Measurements from ENCODE around the gene KRTAP2-3.
"Not testable (repeated sequence)": the region's sequence is repeated elsewhere in the genome, so short reads cannot be mapped to it uniquely, and the experiment has no call there.

The KRTAP2-3 gene

GRCh38 chr17:41060052-41060604 lies at the start of gene KRTAP2-3:
Gene KRTAP2-3, minus strand, starts transcription at chr17:41060114. Its CDS starts 64 bp downstream, at chr17:41060050.
- DNase-seq: no peak

DNA sequence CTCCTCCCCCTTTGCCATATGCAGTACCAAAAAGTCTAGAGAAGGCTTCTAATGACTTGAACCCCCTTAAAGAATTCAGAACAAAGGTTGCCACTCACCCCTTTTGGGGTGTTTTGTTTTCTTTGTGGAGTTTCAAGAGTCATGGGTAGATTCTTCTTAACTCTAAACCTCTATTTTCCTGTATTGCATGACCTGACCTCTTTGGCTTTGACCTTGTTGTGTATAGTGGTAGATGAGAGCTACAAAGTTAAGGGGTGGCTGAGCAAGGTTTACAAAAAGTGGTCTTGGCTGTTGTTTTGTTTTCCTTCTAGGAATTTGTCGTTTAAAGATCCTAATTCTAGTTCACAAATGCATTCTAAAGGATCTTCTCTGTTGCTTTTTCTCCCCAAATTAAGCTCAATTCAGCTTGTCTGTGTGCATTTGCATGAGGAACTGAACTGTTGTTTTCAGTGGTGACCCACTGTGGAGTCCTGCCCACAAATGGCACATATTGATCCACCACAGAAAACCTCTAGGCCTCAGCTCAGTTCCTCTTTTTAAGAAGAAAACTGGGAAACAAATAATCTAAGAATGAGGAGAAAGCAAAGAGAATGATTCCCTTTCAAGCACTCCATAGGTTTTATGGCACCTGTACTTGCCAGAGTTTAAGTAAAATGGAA lies 48.9 kb upstream of the KRTAP2-3 start:
- not testable (repeated sequence) for DNase-seq

DNA sequence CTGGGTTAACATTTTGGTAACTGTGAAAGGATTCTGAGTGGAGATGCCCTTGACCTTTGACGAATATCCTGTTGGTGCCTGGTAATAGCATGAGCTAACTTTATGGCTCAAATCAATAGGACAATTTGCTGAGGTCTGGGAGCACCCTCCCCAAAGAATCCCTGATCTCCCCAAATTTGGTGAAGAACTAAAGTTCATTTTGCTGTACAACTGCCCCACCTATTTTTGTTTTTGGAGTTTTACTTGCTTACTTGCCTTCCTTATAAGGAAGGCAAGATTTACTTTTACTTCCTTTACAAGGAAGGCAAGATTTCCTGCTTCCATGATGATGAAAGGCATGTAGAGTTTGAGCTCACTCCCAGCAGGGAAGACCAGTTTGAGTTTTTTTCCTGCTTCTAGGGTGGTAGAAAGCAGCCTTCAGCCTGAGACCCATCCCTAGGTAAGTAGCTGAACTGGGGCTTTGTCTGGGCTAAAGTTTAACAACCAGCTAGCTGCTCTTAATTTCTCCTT lies 48.1 kb upstream of the KRTAP2-3 start:
- DNase-seq: no peak

DNA sequence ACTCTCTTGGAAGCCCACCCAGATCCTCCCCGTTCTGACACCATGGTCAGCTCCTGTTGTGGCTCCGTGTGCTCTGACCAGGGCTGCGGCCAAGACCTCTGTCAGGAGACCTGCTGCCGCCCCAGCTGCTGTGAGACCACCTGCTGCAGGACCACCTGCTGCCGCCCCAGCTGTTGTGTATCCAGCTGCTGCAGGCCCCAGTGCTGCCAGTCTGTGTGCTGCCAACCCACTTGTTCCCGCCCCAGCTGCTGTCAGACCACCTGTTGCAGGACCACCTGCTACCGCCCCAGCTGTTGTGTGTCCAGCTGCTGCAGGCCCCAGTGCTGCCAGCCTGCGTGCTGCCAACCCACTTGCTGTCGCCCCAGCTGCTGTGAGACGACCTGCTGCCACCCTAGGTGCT lies 45.4 kb upstream of the KRTAP2-3 start, which contains the start of gene KRTAP4-9:
Gene KRTAP4-9, plus strand, starts transcription at position 43 of the 400 bp plus-strand sequence. Its CDS starts 0 bp downstream, at position 43.
- DNase-seq: not testable (repeated sequence)

DNA sequence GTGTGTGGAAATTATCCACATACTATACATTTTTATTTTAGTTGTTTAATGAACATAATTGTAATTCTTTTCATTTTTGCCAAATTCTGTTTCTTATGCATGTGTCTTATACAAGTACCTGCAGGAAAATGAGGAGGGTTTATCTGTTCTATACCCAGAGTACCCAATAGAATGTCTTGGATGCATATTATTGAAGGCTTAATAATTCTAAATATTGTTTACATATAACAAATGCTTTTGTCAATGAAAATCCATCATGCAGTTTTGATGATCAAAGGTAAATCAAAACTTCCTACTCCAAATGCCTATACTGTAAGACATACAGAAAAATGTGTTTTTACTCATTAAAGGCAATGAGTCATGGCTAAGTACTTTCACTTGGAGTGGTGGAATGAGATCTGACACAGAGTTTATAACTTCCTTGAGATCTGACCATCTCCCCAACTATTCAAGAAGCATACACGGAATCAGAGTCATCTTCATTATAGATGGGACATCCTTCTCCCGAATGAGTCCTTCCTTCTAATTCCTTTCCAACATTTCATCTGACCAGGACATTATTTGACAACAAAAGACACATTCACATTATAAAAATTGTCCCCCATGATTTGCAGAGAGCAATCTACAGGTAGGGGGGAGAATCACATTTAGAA lies 44.6 kb upstream of the KRTAP2-3 start:
- DNase-seq: not testable (repeated sequence)

- DNase-seq: no peak
These were observed 44.0 kb upstream of the KRTAP2-3 start for GRCh38 chr17:41103896-41104295.

DNA sequence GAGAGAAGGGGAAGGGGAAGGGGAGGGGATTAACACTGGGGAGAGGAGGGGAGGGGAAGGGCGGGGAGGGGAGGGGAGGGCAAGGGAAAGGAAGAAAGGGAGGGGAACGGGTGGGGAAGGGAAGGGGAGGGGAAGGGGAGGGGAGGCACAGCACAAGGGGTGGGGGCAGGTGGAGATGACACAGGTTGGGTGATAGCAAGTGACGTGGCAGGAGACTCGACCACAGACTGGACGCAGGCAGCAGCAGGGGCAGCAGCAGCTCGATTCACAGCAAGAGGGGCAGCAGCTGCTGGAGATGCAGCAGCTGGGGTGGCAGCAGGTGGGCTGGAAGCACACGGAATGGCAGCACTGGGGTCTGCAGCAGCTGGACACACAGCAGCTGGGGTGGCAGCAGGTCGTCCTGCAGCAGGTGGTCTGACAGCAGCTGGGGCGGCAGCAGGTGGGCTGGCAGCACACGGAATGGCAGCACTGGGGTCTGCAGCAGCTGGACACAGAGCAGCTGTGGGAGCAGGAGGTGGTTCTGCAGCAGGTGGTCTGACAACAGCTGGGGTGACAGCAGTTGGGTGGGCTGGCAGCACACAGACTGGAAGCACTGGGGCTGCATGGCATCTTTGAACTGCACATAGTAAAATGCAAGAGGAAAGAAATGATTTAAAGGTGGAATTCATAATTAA lies 41.8 kb upstream of the KRTAP2-3 start, which contains the start of gene KRTAP4-16:
Gene KRTAP4-16, minus strand, starts transcription at position 624 of the 674 bp plus-strand sequence. Its CDS starts 0 bp downstream, at position 624.
- no peak for DNase-seq

- DNase-seq: not testable (repeated sequence)
These were observed 40.0 kb upstream of the KRTAP2-3 start for GRCh38 chr17:41099682-41100480.

DNA sequence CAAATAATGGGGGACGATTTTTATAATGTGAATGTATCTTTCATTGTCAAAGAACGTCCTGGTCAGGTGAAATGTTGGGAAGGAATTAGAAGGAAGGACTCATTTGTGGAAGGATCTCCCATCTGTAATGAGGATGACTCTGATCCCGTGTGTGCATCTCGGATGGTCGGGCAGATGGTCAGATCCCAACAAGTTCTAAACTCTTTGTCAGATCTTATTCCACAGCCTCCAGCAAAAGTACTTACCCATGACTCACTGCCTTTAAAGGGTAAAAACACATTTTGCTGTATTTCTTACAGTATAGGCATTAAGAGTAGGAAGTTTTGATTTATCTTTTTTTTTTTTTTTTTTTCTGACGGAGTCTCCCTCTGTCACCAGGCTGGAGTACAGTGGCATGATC lies 38.6 kb upstream of the KRTAP2-3 start:
- DNase-seq: no peak

DNA sequence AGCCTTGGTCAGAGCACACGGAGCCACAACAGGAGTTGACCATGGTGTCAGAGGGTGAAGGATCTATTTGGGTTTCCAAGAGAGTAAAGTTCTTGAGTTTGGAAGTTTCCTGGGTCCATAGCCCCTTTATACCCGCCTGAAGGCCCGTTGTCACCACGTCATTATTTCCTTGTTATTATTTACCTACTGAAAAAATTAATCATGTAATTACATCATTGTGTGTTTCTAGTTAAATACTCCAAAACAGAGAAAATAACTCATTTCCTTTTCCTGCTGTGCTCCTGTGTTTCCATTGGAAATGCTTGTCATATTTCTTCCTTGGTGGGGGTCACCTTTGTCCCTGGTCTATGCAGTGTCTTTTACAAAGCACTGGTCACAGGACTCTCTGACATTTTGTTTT lies 38.1 kb upstream of the KRTAP2-3 start, which contains the start of gene KRTAP4-8:
Gene KRTAP4-8, minus strand, starts transcription at position 101 of the 400 bp plus-strand sequence. Its CDS starts 58 bp downstream, at position 43.
- no peak for DNase-seq

GRCh38 chr17:41096055-41096454 lies 36.1 kb upstream of the KRTAP2-3 start:
- no peak for DNase-seq

GRCh38 chr17:41088760-41089352 lies 28.9 kb upstream of the KRTAP2-3 start:
- not testable (repeated sequence) for DNase-seq

DNA sequence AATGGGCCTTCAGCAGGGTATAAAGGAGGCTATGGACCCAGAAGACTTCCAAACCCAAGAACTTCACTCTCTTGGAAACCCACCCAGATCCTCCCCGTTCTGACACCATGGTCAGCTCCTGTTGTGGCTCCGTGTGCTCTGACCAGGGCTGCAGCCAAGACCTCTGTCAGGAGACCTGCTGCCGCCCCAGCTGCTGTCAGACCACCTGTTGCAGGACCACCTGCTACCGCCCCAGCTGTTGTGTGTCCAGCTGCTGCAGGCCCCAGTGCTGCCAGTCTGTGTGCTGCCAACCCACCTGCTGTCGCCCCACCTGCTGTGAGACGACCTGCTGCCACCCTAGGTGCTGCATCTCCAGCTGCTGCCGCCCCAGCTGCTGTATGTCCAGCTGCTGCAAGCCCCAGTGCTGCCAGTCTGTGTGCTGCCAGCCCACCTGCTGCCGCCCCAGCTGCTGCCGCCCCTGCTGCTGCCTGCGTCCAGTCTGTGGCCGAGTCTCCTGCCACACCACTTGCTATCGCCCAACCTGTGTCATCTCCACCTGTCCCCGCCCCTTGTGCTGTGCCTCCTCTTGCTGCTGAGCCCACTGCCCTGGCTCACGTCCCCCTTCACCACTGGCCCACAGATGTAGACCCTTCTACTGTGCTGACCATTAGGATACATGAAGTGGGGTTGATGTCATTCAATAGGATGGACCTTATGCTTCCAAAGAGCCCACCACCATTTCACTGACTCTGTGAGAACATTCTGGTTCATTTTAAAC lies 24.4 kb upstream of the KRTAP2-3 start, which contains the start of gene KRTAP4-7:
Gene KRTAP4-7, plus strand, starts transcription at position 51 of the 757 bp plus-strand sequence. Its CDS starts 57 bp downstream, at position 108.
- not testable (repeated sequence) for DNase-seq

DNA sequence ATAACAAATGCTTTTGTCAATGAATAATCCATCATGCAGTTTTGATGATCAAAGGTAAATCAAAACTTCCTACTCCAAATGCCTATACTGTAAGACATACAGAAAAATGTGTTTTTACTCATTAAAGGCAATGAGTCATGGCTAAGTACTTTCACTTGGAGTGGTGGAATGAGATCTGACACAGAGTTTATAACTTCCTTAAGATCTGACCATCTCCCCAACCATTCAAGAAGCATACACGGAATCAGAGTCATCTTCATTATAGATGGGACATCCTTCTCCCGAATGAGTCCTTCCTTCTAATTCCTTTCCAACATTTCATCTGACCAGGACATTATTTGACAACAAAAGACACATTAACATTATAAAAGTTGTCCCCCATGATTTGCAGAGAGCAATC lies 23.5 kb upstream of the KRTAP2-3 start:
- not testable (repeated sequence) for DNase-seq

GRCh38 chr17:41082626-41083025 lies 22.7 kb upstream of the KRTAP2-3 start:
- DNase-seq: no peak

DNA sequence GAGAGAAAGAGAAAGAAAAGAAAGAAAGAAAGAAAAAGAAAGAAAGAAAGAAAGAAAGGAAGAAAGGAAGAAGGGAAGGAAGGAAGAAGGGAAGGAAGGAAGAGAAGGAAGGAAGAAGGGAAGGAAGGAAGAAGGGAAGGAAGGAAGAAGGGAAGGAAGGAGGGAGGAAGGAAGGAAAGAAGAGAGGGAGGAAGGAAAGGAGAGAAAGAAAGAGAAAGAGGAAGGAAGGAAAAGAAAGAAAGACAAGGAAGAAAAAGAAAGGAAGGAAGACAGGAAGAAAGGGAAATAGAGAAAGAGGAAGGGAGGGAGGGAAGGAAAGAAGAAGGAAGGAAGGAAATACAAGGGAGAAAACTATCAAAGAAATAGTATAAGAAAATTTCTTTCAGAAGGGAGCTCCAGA lies 16.9 kb upstream of the KRTAP2-3 start:
- no peak for DNase-seq

- DNase-seq: no peak
These were observed 13.8 kb upstream of the KRTAP2-3 start for GRCh38 chr17:41073676-41074075.

DNA sequence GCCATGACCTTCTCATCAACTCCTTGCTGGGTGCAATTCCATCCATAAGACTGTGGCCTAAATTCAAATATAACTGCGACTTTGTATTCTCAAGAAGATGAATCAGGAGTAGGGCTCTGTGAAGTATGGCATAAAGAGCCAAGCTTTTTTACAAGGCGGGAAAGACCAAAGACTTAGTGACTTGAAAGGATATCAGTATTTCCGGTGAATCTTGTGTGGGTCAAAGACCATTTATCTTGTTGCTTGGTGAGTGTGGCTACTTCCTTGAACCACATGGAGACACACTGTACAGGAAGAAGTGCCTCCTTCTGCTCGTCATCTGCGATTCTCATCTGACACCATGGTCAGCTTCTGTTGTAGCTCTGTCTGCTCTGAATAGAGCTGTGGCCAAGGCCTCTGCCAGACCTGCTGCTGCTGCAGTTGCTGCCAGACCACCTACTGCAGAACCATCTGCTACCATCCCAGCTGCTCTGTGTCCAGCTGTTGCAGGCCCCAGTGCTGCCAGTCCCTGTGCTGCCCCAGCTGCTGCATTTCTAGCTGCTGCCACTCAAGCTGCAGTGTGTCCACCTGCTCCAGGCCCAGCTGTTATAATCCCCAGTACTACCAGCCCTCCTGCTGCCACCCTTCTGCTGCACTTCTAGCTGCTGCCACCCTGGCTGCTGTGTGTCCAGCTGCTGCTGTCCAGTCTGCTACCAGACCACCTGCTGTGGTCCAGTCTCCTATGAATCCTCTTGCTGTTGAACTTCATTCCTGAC lies 11.9 kb upstream of the KRTAP2-3 start:
- DNase-seq: no peak

GRCh38 chr17:41069031-41069430 lies 9.1 kb upstream of the KRTAP2-3 start:
- no peak for DNase-seq

DNA sequence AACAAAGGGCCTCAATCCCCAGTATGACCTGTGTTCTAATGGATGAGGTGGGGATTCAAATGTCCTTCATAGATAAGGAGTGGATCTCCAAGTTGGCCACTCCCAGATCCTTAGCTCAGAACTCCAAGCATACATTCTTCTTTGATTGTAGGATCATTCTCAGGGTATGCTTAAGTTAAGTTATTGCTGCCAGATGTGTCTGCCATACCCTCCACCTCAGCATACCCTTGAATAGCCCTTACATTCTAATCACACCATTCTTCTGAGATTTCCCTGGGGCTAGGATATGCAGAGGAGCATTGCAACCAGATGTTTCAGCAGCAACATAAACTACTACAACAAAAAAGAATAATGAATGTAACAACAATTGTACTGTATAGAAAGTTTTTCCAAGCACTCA lies 7.4 kb upstream of the KRTAP2-3 start:
- DNase-seq: no peak
